Measurements from ENCODE around the gene ZNF672. TPM values are rescaled to one million over a fixed set of nuclear protein-coding genes. Genes with fewer than 3 reads are reported as not detected.

Gene ZNF672
- total and polyA plus RNA-seq, 4 experiments from 2014 or later = 12.4 to 42.8 (median 34.5) TPM

DNA sequence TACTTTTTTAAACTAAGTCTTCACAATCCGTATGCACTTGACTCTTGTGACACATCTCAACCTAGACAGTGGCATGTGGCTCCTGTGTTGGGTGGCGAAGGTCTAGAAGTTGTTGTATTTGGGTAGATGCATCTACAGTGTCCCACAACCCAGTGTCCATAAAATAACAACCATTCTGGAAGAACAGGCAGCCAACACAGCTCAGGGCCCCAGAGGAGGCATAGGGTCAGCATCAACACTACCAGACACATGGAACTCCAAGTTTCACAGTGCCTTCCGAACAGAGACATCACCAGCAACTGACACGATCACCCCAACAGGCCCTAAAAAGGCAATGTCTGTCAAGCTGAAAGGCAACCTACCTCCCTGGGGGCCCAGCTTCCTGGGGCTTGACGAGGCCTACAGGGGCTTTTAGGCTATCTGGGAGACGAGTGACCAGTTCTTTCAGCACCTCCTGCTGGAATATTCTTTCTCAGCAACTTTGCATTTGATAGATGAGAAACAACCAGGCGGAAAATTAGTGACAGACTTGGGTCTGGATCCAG, 17.9 kb upstream of the ZNF672 start:
- H3K4me1 ChIP-seq (ENCODE audit: insufficient read depth, low read length) = peaks cover 91% of the 10 kb centered on the region
- no peak for DNase-seq
- peak overlapping the region in 4 of 8 donors; percentile 27 to 53 (median 45) for H3K4me3 Mint-ChIP-seq
- no peaks in the 10 kb centered on the region for H3K27me3 Mint-ChIP-seq
- CTCF ChIA-PET (ENCODE audit: partially characterized antibody) = interaction anchor here (0.7 kb wide), 1 partner anchor 489 kb away, joined by 5 read pairs; no protein-coding TSS in a partner anchor
- POLR2A ChIA-PET (ENCODE audit: partially characterized antibody) = interaction anchor here (1.2 to 1.9 kb wide), 2 partner anchors 20 to 39 kb away, joined by 4 to 8 read pairs; partner anchors contain the start of gene ZNF692
- H3K4me1 Mint-ChIP-seq = peaks cover 63 to 98% (median 82%) of the 10 kb centered on the region in 4 donors
- H3K27ac ChIP-seq (ENCODE audit: low read depth, low read length) = no peak overlapping the region
- peaks cover 33% of the 10 kb centered on the region for H3K36me3 ChIP-seq (ENCODE audit: insufficient read depth, low read length)
- H3K9me3 ChIP-seq (ENCODE audit: control insufficient read depth in 1 of 2, low read length in 2 of 2) = no peaks in the 10 kb centered on the region
- H3K27ac Mint-ChIP-seq = peak overlapping the region in 5 of 7 donors; percentile 34 to 82 (median 64)
- no peaks in the 10 kb centered on the region for H3K27me3 ChIP-seq (ENCODE audit: insufficient read depth, low read length)
- H3K9me3 Mint-ChIP-seq = no peaks in the 10 kb centered on the region
- peaks cover 25 to 75% of the 10 kb centered on the region in 2 donors for H3K36me3 Mint-ChIP-seq
- no peak overlapping the region for H3K4me3 ChIP-seq (ENCODE audit: low read length in 2 of 2)
- intact Hi-C loops (cut with micrococcal nuclease) = no loop called here

DNA sequence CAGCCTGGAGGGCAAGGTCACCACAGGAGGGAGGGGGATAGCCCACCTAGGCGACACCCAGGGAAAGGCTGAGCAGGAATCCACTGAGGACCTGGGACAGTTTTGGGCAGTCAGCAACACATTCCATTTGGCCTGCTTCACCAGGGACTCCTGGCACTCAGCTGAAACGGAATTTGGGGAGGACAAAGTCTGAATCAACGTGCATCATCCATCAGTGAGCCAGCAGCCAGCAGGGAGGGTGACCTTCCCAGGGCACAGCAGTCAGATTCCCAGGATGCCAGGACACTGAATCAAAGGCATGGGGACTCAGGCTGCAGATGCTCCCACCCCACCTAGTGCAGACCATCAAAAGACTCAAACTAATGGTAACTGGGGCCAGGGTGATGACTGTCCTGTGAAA, 16.9 kb upstream of the ZNF672 start:
- Histone ChIP-seq H3K9me3 (ENCODE audit: control insufficient read depth in 1 of 2, low read length in 2 of 2) (no peaks in the 10 kb centered on the region), H3K4me1 (ENCODE audit: insufficient read depth, low read length) (peaks cover 87% of the 10 kb centered on the region), H3K4me3 (ENCODE audit: low read length in 2 of 2) (no peak overlapping the region), H3K27me3 (ENCODE audit: insufficient read depth, low read length) (no peaks in the 10 kb centered on the region), H3K36me3 (ENCODE audit: insufficient read depth, low read length) (peaks cover 30% of the 10 kb centered on the region), H3K27ac (ENCODE audit: low read depth, low read length) (no peak overlapping the region)
- Mint-ChIP-seq H3K4me3 (peak overlapping the region in 4 of 8 donors; percentile 24 to 49 (median 37)), H3K9me3 (peaks cover 0 to 4% (median 0%) of the 10 kb centered on the region in 8 donors), H3K4me1 (peaks cover 59 to 99% (median 84%) of the 10 kb centered on the region in 4 donors), H3K27ac (peak overlapping the region in 3 of 7 donors; percentile 34 to 57 (median 42)), H3K27me3 (no peaks in the 10 kb centered on the region), H3K36me3 (peaks cover 17 to 76% of the 10 kb centered on the region in 2 donors)
- CTCF ChIA-PET (ENCODE audit: partially characterized antibody) = interaction anchor here (1.4 kb wide), 1 partner anchor 203 kb away, joined by 3 read pairs; no protein-coding TSS in a partner anchor
- POLR2A ChIA-PET (ENCODE audit: partially characterized antibody) = no interaction called here
- intact Hi-C loops (cut with micrococcal nuclease) = no loop called here
- DNase-seq = no peak

DNA sequence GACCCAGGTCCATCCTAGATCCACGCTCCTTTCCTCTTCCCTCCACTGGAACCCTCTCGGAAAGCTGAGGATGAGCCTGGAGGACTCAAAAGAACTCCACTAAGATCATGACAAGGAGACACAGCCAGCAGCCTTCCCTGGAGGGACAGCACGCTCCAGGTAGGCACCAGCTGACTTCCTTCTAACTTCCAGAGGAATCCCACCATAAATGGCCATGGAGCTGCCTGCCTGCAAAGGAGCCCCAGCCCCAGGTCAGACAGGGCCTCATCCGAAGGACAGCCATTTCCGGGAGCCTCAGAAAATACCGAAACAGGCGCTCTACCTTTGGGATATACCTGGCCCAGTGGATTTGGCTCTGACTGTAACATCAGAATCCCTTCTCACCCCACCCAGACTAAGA, 16.4 kb upstream of the ZNF672 start:
- Mint-ChIP-seq H3K36me3 (peaks cover 11 to 73% of the 10 kb centered on the region in 2 donors), H3K4me1 (peaks cover 57 to 99% (median 80%) of the 10 kb centered on the region in 4 donors), H3K27ac (peak overlapping the region in 3 of 7 donors; percentile 1 to 52 (median 24)), H3K4me3 (peak overlapping the region in 5 of 8 donors; percentile 21 to 96 (median 36)), H3K27me3 (no peaks in the 10 kb centered on the region), H3K9me3 (peaks cover 0 to 4% (median 0%) of the 10 kb centered on the region in 8 donors)
- Histone ChIP-seq H3K4me3 (ENCODE audit: low read length in 2 of 2) (no peak overlapping the region), H3K27ac (ENCODE audit: low read depth, low read length) (no peak overlapping the region), H3K27me3 (ENCODE audit: insufficient read depth, low read length) (no peaks in the 10 kb centered on the region), H3K9me3 (ENCODE audit: control insufficient read depth in 1 of 2, low read length in 2 of 2) (no peaks in the 10 kb centered on the region), H3K4me1 (ENCODE audit: insufficient read depth, low read length) (peaks cover 83% of the 10 kb centered on the region), H3K36me3 (ENCODE audit: insufficient read depth, low read length) (peaks cover 30% of the 10 kb centered on the region)
- DNase-seq = no peak
- intact Hi-C loops (cut with micrococcal nuclease) = no loop called here
- CTCF ChIA-PET (ENCODE audit: partially characterized antibody) = interaction anchor here (1.4 kb wide), 1 partner anchor 204 kb away, joined by 3 read pairs; no protein-coding TSS in a partner anchor
- POLR2A ChIA-PET (ENCODE audit: partially characterized antibody) = no interaction called here

DNA sequence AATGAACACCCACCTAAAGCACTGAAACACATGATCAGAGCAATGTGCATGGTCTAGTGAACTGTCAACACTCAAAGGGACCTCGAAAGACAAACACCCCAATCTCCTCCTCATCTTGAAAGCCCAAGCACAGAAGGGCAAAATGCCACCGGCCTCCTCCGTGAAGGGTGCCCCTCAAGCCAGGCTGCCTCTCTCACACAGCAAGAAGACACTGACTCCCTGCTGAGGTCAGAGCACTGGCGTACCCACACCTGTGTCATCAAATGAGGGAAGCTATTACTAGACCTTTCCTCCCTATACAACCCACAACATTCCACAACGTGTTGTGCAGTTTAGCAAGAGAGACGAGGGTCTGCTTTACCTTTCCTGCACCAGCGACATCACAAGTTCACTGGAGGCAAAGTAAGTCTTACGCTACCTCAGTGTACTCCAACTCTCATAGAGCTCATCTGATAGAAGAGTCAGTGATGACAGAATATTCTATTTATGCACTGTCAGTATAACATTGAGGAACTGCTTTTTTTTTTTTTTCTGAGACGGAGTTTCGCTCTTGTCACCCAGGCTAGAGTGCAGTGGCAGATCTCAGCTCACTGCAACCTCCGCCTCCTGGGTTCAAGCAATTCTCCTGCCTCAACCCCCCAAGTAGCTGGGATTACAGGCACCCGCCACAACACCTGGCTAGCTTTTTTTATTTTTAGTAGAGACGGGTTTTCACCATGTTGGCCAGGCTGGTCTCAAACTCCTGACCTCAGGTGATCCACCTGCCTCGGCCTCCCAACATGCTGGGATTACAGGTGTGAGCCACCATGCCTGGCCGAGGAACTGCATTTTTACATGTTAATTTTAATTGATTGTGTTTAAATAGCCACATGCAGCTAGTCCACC, 15.6 kb upstream of the ZNF672 start:
- H3K36me3 ChIP-seq (ENCODE audit: insufficient read depth, low read length) = peaks cover 28% of the 10 kb centered on the region
- Mint-ChIP-seq H3K9me3 (peaks cover 0 to 4% (median 0%) of the 10 kb centered on the region in 8 donors), H3K27ac (peak overlapping the region in 6 of 7 donors; percentile 24 to 75 (median 51)), H3K36me3 (peaks cover 11 to 67% of the 10 kb centered on the region in 2 donors), H3K4me3 (peak overlapping the region in 7 of 8 donors; percentile 35 to 98 (median 54)), H3K27me3 (no peaks in the 10 kb centered on the region), H3K4me1 (peaks cover 56 to 95% (median 80%) of the 10 kb centered on the region in 4 donors)
- H3K9me3 ChIP-seq (ENCODE audit: control insufficient read depth in 1 of 2, low read length in 2 of 2) = no peaks in the 10 kb centered on the region
- H3K4me3 ChIP-seq (ENCODE audit: low read length in 2 of 2) = no peak overlapping the region
- DNase-seq = no peak
- H3K4me1 ChIP-seq (ENCODE audit: insufficient read depth, low read length) = peaks cover 83% of the 10 kb centered on the region
- H3K27ac ChIP-seq (ENCODE audit: low read depth, low read length) = no peak overlapping the region
- no peaks in the 10 kb centered on the region for H3K27me3 ChIP-seq (ENCODE audit: insufficient read depth, low read length)
- POLR2A ChIA-PET (ENCODE audit: partially characterized antibody) = interaction anchor here (1.2 kb wide), 1 partner anchor 15 kb away, joined by 3 read pairs; the partner anchor contains the start of gene ZNF672
- intact Hi-C loops (cut with micrococcal nuclease) = no loop called here
- CTCF ChIA-PET (ENCODE audit: partially characterized antibody) = interaction anchor here (1.4 kb wide), 1 partner anchor 205 kb away, joined by 3 read pairs; no protein-coding TSS in a partner anchor

DNA sequence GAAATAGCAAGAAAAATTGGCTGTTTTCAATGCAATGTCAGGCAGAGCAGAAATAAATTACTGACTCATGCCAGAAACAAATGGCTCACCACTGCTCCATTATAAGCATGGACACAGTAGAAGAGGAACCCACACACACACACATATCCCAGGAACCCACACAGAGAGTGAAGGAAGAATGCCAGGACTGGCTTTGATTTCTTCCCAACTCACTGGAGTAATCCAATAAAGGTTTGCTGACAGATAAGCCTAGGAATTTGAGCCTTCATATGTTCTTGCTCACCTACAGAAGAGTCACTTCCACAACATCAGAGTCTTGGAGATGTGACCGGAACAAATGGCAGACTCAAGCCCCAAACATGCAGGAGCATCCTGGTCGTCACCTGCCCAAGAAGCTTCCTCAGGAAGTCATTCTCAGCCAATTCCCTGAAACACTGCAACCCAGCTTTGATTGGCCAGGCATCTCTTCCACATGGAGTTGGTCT, 14.5 kb upstream of the ZNF672 start:
- CTCF ChIA-PET (ENCODE audit: partially characterized antibody) = no interaction called here

DNA sequence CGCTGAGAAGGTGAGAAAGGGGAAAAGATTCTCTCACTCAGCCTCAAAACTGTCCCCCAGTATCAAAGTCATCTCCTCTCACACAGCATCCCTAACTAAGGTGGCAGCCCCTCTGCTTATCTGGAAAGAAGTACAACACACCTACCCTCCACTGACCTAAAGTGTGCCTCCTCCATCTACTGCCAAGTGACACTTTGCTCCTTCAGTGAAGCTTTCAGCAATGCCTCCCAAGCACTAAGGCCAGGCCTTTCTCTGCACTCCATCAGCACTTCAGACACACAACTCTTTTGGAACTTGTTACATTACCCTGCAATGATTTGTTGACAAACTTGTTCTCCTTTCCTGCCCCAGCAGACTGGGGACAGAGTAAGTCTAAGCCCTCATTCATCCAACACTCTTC, 13.7 kb upstream of the ZNF672 start:
- intact Hi-C loops (cut with micrococcal nuclease) = no loop called here
- H3K4me1 Mint-ChIP-seq = peaks cover 48 to 78% (median 65%) of the 10 kb centered on the region in 4 donors
- CTCF ChIA-PET (ENCODE audit: partially characterized antibody) = interaction anchor here (4.7 kb wide), 1 partner anchor 14 kb away, joined by 58 read pairs; the partner anchor contains the start of gene ZNF672

More for the DNA sequence above, 14.5 kb upstream of the ZNF672 start:
- Histone ChIP-seq H3K36me3 (ENCODE audit: insufficient read depth, low read length) (peaks cover 28% of the 10 kb centered on the region), H3K27me3 (ENCODE audit: insufficient read depth, low read length) (no peaks in the 10 kb centered on the region), H3K4me1 (ENCODE audit: insufficient read depth, low read length) (peaks cover 76% of the 10 kb centered on the region), H3K4me3 (ENCODE audit: low read length in 2 of 2) (no peak overlapping the region), H3K9me3 (ENCODE audit: control insufficient read depth in 1 of 2, low read length in 2 of 2) (no peaks in the 10 kb centered on the region), H3K27ac (ENCODE audit: low read depth, low read length) (no peak overlapping the region)
- H3K27me3 Mint-ChIP-seq = no peaks in the 10 kb centered on the region
- no peak for DNase-seq
- peak overlapping the region; percentile 31 to 98 (median 96) for H3K4me3 Mint-ChIP-seq
- POLR2A ChIA-PET (ENCODE audit: partially characterized antibody) = no interaction called here
- H3K27ac Mint-ChIP-seq = peak overlapping the region in 6 of 7 donors; percentile 49 to 98 (median 86)
- intact Hi-C loops (cut with micrococcal nuclease) = no loop called here
- H3K36me3 Mint-ChIP-seq = peaks cover 11 to 63% of the 10 kb centered on the region in 2 donors
- peaks cover 52 to 86% (median 72%) of the 10 kb centered on the region in 4 donors for H3K4me1 Mint-ChIP-seq
- H3K9me3 Mint-ChIP-seq = peaks cover 0 to 4% (median 0%) of the 10 kb centered on the region in 8 donors

More for the DNA sequence above, 13.7 kb upstream of the ZNF672 start:
- Histone ChIP-seq H3K4me1 (ENCODE audit: insufficient read depth, low read length) (peaks cover 69% of the 10 kb centered on the region), H3K27me3 (ENCODE audit: insufficient read depth, low read length) (no peaks in the 10 kb centered on the region), H3K9me3 (ENCODE audit: control insufficient read depth in 1 of 2, low read length in 2 of 2) (no peaks in the 10 kb centered on the region), H3K27ac (ENCODE audit: low read depth, low read length) (peak overlapping the region; percentile 91), H3K36me3 (ENCODE audit: insufficient read depth, low read length) (peaks cover 28% of the 10 kb centered on the region), H3K4me3 (ENCODE audit: low read length in 2 of 2) (peak overlapping the region in 1 of 2 donors; percentile 99)
- Mint-ChIP-seq H3K27me3 (peaks cover 0 to 1% of the 10 kb centered on the region in 2 donors), H3K9me3 (peaks cover 0 to 4% (median 0%) of the 10 kb centered on the region in 8 donors), H3K4me3 (peak overlapping the region in 7 of 8 donors; percentile 83 to 98 (median 96)), H3K36me3 (peaks cover 8 to 56% of the 10 kb centered on the region in 2 donors), H3K27ac (peak overlapping the region; percentile 48 to 99 (median 90))
- no peak for DNase-seq
- POLR2A ChIA-PET (ENCODE audit: partially characterized antibody) = interaction anchor here (4.9 to 5.9 kb wide), 2 partner anchors 14 to 35 kb away, joined by 60 to 154 read pairs; partner anchors contain the start of genes ZNF672 and ZNF692
